ENCODE data around the gene KEL.

DNA sequence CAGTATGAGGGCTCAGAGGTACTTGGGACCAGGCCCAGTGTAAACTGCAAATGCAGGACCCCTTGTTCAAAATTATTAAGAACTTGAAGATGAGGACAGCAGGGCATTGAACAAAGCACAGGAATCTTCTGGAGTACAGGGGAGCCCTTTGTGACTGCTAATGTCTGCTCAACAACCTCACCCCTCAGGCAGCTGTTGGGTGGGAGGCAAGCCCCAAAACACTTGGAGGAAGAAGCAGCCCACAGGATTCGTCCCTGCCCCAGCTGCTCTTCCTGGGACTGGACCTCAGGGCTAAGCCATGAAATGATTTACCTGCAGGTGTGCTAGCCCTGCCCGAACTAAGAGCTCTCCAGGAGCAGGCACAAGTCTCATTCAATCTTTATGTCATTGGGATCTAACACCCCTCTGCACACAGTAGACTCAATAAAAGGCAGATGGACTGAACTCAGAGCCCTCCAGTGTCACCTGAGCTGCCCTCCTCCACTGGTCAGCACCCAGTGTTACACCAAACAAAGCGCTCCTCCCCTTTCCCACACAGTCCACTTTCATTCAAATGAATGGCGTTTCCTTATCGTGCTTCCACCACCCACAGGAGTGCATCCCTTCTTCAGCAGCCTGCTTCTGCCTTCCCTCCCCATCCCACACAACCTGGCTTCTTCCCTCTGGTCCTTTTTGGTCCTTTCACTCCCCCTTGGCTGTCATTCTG lies 29.6 kb downstream of the KEL start:
- TF ChIP-seq CTCF (IDR thresholded peaks at IDR 0.05; ENCODE audit: low read length) = no peak
- TF ChIP-seq EZH2 (optimal IDR thresholded peaks at IDR 0.05; ENCODE audit: low read depth, low read length) = no peak
- TF ChIP-seq EZH2phosphoT487 (IDR thresholded peaks at IDR 0.05; ENCODE audit: low read length) = no peak
